Mammary epithelial cell (primary cell): ENCODE results near the gene RBM48.

Experiments
- EZH2 ChIP-seq: IDR thresholded peaks from 2 replicates; pipeline ENCODE4 v1.6.1; 2012; ENCODE audit warnings: low read length, inconsistent platforms, borderline replicate concordance
- TF ChIP-seq, protein P1 (sequence below), 2 donors: IDR thresholded peaks in 1 of 2; conservative IDR thresholded peaks in 1 of 2; 2 replicates each; pipeline ENCODE4 v1.5.1; 2011 to 2012; ENCODE audit warnings: inconsistent platforms in 2 of 2, low read length in 2 of 2, mild to moderate bottlenecking in 2 of 2, control low read depth in 1 of 2, low read depth in 1 of 2; ENCODE audit not compliant: insufficient read depth in 1 of 2; ENCODE audit errors: extremely low read depth in 1 of 2

DNA sequence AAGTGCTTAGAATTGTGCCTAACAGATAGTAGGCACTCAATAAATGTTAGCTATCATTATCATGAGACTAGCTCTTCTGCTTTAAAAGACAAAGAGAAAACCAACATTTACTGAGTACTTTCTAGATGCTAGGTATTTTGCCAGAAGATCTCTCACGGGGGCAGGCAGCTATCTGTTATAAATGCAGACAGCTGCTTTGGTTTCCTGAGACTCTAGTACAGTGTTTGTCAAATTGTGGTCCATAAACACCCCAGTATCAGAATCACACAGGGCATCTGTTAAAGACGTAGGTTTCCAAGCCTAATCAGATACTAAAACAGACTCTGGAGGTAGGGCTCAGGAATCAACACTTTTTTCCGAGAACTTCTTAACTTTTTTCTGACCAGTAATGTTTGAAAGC lies 47.7 kb downstream of the RBM48 start:
- TF ChIP-seq EZH2: no peak
- TF ChIP-seq, protein P1, sequence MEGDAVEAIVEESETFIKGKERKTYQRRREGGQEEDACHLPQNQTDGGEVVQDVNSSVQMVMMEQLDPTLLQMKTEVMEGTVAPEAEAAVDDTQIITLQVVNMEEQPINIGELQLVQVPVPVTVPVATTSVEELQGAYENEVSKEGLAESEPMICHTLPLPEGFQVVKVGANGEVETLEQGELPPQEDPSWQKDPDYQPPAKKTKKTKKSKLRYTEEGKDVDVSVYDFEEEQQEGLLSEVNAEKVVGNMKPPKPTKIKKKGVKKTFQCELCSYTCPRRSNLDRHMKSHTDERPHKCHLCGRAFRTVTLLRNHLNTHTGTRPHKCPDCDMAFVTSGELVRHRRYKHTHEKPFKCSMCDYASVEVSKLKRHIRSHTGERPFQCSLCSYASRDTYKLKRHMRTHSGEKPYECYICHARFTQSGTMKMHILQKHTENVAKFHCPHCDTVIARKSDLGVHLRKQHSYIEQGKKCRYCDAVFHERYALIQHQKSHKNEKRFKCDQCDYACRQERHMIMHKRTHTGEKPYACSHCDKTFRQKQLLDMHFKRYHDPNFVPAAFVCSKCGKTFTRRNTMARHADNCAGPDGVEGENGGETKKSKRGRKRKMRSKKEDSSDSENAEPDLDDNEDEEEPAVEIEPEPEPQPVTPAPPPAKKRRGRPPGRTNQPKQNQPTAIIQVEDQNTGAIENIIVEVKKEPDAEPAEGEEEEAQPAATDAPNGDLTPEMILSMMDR (conservative IDR thresholded peaks at IDR 0.05 in 1 of 2, IDR thresholded peaks at IDR 0.05 in 1 of 2; ENCODE audit: extremely low read depth in 1 of 2, insufficient read depth in 1 of 2, low read depth in 1 of 2, low read length in 2 of 2): no peak
